Measurements from ENCODE around the gene GYPC. TPM values are rescaled to one million over a fixed set of nuclear protein-coding genes. Genes with fewer than 3 reads are reported as not detected.
A peak's percentile ranks its signal among the peaks of the same experiment; 100 is the strongest.

Gene GYPC
- polyA plus RNA-seq, 3 donors = 44.1 to 343 (median 312) TPM

- 66 to 77% (median 69%) methylated on average over 10 of the region's 10 CpGs for WGBS, 3 donors
- H3K27ac ChIP-seq (ENCODE audit: low read depth, low read length) = peak overlapping the region; percentile 10
Observed at GRCh38 chr2:126661702-126662500, 5.9 kb downstream of the GYPC start.

- 48 to 69% (median 53%) methylated on average over 7 of the region's 7 CpGs for WGBS, 3 donors
- H3K27ac ChIP-seq (ENCODE audit: low read depth, low read length) = no peak overlapping the region
Observed at GRCh38 chr2:126662621-126663020, 6.7 kb downstream of the GYPC start.

- no peak overlapping the region for H3K27ac ChIP-seq (ENCODE audit: low read depth, low read length)
- WGBS, 3 donors = 82 to 83% (median 82%) methylated on average over 13 of the region's 13 CpGs
Observed at GRCh38 chr2:126663184-126663963, 7.4 kb downstream of the GYPC start.

GRCh38 chr2:126664234-126664633 is 8.3 kb downstream of the GYPC start:
- WGBS, 3 donors = 48 to 51% (median 48%) methylated on average over 3 of the region's 3 CpGs
- H3K27ac ChIP-seq (ENCODE audit: low read depth, low read length) = no peak overlapping the region

DNA sequence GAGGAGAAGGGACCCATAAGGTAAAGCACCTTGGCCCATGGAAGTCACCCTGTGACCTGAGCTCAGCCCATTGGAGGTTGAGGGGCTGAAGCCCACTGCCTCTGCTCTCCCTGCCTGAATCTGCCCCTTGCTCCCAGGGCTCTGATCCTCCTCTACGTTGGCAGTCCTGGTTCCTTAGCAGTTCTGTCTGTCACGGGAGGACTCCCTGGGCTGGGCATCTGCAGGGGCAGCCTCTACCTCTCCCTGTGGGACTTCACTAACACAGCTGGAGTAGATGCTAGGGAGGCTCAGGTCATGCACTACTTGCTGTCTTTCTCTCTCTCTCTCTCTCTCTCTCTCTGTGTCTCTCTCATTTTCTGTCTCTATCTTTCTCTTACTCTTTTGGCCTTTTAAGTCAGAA is 8.7 kb downstream of the GYPC start:
- H3K27ac ChIP-seq (ENCODE audit: low read depth, low read length) = no peak overlapping the region
- 64 to 73% (median 67%) methylated on average over 2 of the region's 2 CpGs for WGBS, 3 donors

DNA sequence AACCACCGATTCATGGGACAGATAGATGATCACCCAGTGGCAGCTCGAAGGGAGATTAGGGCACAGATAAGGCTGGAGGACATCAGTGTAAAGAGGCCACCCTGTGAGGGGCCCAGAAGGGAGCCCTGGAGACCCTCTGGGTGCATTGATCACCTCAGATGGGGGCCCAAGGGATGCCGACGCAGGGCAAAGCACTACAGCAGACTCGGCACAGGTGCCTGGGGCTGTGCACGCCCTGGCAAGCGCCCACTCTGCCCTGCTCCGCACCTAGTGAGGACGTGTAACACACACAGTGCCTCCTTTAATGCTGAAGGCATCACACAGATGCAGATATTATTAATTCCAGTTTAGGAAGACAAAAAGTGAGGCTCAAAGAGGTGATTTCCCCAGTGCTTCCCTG is 9.5 kb downstream of the GYPC start:
- H3K27ac ChIP-seq (ENCODE audit: low read depth, low read length) = no peak overlapping the region
- 78 to 84% (median 83%) methylated on average over 9 of the region's 9 CpGs for WGBS, 3 donors

DNA sequence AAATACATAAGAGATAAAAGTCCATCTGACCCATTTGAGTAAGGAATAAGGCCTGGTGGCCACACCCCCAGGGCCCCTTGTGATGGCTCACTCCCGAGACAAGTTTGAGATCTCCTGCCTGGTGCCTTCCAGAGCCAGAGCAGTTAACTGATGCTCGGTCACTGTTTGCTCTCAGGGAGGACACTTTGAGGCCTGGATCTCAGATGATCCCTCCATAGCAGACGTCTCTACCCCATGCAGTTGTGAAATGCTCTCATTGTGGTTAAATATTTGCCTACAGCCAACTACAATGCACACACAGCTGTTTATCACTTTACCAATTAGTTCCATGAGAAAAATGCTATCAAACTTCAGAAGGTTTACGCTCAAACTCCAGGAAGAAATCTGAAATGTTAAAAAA is 12.3 kb downstream of the GYPC start:
- 43 to 74% (median 67%) methylated on average over 4 of the region's 4 CpGs for WGBS, 3 donors
- H3K27ac ChIP-seq (ENCODE audit: low read depth, low read length) = no peak overlapping the region

GRCh38 chr2:126669772-126670171 is 13.8 kb downstream of the GYPC start:
- no peak overlapping the region for H3K27ac ChIP-seq (ENCODE audit: low read depth, low read length)
- 47 to 55% (median 49%) methylated on average over 6 of the region's 6 CpGs for WGBS, 3 donors

- 88 to 95% (median 92%) methylated on average over 7 of the region's 7 CpGs for WGBS, 3 donors
Observed at GRCh38 chr2:126671488-126671887, 15.5 kb downstream of the GYPC start.

DNA sequence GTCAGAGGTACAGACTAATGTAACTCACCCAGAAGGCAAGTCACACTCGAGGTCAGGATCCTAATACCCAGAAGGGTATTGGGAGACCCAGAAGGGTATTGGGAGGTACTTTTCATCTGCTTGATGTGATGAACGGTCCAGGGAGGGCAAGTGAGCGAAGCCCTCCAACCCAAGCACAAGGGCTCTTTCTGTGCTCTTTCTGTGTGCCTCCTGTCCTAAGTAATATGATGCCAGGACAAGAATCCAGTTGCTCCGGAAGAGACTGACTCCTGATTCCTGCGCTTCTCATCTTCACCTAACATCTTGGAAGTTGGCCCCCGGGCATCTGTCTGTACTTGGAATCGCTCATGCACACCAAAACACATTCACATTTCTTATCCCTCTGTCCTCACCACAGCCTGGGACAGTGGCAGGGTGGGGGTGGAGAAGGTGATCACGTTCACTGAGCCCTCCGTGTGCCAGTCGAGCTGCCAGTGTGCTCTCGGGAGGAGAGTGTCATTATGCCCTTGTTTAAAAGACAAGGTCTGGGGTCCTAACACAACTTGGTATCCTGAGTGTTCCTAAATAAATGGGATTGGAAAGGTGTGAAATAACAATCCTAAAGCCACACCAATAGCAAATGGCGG is 17.1 kb downstream of the GYPC start:
- 83 to 94% (median 94%) methylated on average over 12 of the region's 12 CpGs for WGBS, 3 donors
- no peak overlapping the region for H3K27ac ChIP-seq (ENCODE audit: low read depth, low read length)

More at GRCh38 chr2:126671488-126671887, 15.5 kb downstream of the GYPC start:
- H3K27ac ChIP-seq (ENCODE audit: low read depth, low read length) = no peak overlapping the region

DNA sequence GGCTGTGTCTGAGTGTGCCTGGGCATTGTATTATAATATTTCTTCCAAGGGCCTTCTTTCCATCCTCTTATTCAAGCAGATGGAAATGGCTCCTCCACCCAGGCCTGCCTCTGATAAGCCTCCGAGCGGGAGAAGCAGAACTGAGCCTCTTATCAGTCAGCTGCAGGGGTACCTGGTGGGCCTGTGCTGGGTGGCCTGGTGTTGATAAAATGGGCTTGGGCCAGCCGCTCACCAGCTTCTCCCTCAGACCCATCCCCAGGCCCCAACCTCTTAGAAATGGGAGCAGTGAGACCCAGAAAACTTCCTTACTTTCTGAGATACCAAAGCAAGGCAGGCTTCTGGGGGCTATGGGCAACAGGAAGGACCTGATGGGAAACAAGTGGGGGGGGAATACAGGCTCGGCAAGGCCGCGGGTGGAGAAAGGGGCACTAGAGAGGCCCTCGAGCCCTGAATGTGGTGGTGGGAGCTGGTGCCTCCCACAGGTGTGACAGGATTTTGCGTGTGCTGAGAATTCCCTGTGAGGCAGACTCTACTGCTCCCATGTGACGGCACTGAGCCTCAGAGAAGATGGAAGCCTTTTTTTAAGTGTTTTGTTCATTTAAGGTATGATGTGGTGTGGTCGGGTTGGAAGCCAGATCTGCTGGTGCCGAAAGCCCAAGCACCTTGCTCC is 18.3 kb downstream of the GYPC start:
- 77 to 90% (median 84%) methylated on average over 11 of the region's 11 CpGs for WGBS, 3 donors
- H3K27ac ChIP-seq (ENCODE audit: low read depth, low read length) = no peak overlapping the region

- 92 to 98% (median 98%) methylated on average over 5 of the region's 5 CpGs for WGBS, 3 donors
- no peak overlapping the region for H3K27ac ChIP-seq (ENCODE audit: low read depth, low read length)
Observed at GRCh38 chr2:126675637-126676036, 19.7 kb downstream of the GYPC start.

GRCh38 chr2:126676221-126677175 is 20.5 kb downstream of the GYPC start:
- no peak overlapping the region for H3K27ac ChIP-seq (ENCODE audit: low read depth, low read length)
- WGBS, 3 donors = 63 to 90% (median 83%) methylated on average over 1 of the region's 1 CpG

- H3K27ac ChIP-seq (ENCODE audit: low read depth, low read length) = no peak overlapping the region
- WGBS, 3 donors = 73 to 100% (median 87%) methylated on average over 1 of the region's 1 CpG
Observed at GRCh38 chr2:126677176-126677538, 21.2 kb downstream of the GYPC start.

- H3K27ac ChIP-seq (ENCODE audit: low read depth, low read length) = no peak overlapping the region
- WGBS, 3 donors = 46 to 57% (median 48%) methylated on average over 13 of the region's 13 CpGs
Observed at GRCh38 chr2:126678269-126679065, 22.5 kb downstream of the GYPC start.

DNA sequence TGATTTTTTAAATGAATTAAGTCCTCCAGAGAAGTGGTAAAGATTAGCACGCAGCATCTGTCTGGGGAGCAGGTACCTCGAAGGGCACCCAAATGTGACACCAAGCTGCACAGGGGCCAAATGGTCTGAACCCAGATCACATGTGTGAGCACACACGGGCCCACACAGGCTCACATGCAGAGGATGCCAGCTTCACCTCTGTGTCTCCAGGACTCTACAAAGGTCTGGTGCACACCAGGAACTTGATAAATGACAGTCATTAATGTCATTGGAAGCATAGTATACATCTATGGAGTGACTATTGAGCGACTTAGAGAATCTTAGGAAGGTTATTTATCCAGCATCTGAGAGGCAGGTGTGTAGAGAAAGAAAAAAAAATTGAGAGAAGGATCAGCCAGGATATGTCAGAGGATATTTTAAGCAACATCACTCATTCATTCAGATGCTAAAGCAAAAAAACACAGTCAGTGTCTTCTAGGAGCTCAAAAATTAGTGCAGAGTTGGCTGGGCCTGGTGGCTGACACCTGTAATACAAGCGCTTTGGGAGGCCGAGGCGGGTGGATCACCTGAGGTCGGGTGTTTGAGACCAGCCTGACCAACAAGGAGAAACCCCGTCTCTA is 23.2 kb downstream of the GYPC start:
- 82 to 96% (median 95%) methylated on average over 9 of the region's 9 CpGs for WGBS, 3 donors
- H3K27ac ChIP-seq (ENCODE audit: low read depth, low read length) = no peak overlapping the region

DNA sequence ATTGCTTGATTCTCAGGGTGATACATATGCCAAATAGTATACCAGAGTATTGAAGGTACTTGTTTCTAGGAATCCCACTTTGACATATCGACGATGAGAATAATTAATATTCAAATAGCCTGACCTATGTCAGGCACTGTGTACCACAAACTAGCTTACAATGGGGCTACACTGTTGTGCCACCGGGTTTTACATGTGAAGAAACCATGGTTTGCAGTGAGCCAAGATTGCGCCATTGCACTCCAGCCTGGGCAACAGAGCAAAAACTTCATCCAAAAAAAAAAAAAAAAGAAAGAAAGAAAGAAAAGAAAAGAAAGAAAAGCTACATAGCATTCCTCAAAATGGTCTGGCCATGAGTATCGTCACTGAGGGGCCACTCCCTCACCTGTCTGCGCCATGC is 25.5 kb downstream of the GYPC start:
- H3K27ac ChIP-seq (ENCODE audit: low read depth, low read length) = no peak overlapping the region
- WGBS, 3 donors = 66 to 83% (median 74%) methylated on average over 6 of the region's 6 CpGs

Data from adipose tissue (tissue), 3 donors.